SU-DHL-6 (cell line): ENCODE results near the gene THY1.

Experiments
- H2AFZ ChIP-seq: fragments of 200-600 bp; sonication (generic); 2 replicates; pipeline ENCODE4 v1.6.1; 2014; ENCODE audit warnings: low read depth, mild to moderate bottlenecking, moderate library complexity, mixed read lengths, antibody characterized with exemption, low read length; ENCODE audit not compliant: severe bottlenecking
- H3F3A ChIP-seq: fragments of 200-600 bp; shearing (Covaris generic); 2 replicates; pipeline ENCODE4 v1.6.0; 2016; ENCODE audit warnings: antibody characterized with exemption, mild to moderate bottlenecking; ENCODE audit not compliant: insufficient read depth
- H3K27ac ChIP-seq: fragments of 200-600 bp; sonication (generic); 2 replicates; pipeline ENCODE4 v1.5.1; 2016; ENCODE audit warnings: low read depth, mild to moderate bottlenecking, low read length, moderate library complexity, mixed read lengths
- H3K27me3 ChIP-seq: fragments of 200-600 bp; sonication (generic), shearing (Covaris generic); 2 replicates; pipeline ENCODE4 v1.6.0; 2014; ENCODE audit warnings: mild to moderate bottlenecking, low read length
- H3K36me3 ChIP-seq: fragments of 200-600 bp; sonication (generic); 2 replicates; pipeline ENCODE4 v1.6.1; 2014; ENCODE audit warnings: mild to moderate bottlenecking, low read length, mixed read lengths
- H3K4me2 ChIP-seq: fragments of 300-600, 200-600 bp; shearing (Covaris generic), sonication (generic); 2 replicates; pipeline ENCODE4 v1.6.0; 2014; ENCODE audit warnings: low read length, low read depth, mild to moderate bottlenecking; ENCODE audit not compliant: poor library complexity, severe bottlenecking
- H3K4me3 ChIP-seq: fragments of 200-600 bp; sonication (generic); 2 replicates; pipeline ENCODE4 v1.5.1; 2014; ENCODE audit warnings: antibody characterized with exemption, low read length, mild to moderate bottlenecking, mixed read lengths; ENCODE audit not compliant: insufficient read depth, poor library complexity, severe bottlenecking
- H3K79me2 ChIP-seq: fragments of 200-600 bp; sonication (generic); 2 replicates; pipeline ENCODE4 v1.6.1; 2014; ENCODE audit warnings: mild to moderate bottlenecking, low read length, moderate library complexity; ENCODE audit not compliant: insufficient read depth
- H3K9ac ChIP-seq: fragments of 200-600 bp; sonication (generic); 2 replicates; pipeline ENCODE4 v1.7.0; 2014; ENCODE audit warnings: mild to moderate bottlenecking, low read length
- H3K9me2 ChIP-seq: fragments of 200-600 bp; sonication (generic); replicated peaks from 2 replicates; pipeline ENCODE4 v1.6.1; 2014; ENCODE audit warnings: low read length; ENCODE audit not compliant: insufficient read depth
- H3K9me3 ChIP-seq: fragments of 200-600 bp; sonication (generic); 2 replicates; pipeline ENCODE4 v1.6.1; 2014; ENCODE audit warnings: low read length, mixed read lengths; ENCODE audit not compliant: insufficient read depth
- H4K20me1 ChIP-seq: fragments of 200-600 bp; sonication (generic); 2 replicates; pipeline ENCODE4 v1.6.1; 2014; ENCODE audit warnings: low read depth, mild to moderate bottlenecking, antibody characterized with exemption, low read length, moderate library complexity, mixed read lengths
- EZH2phosphoT487 ChIP-seq: fragments of 200-600 bp; sonication (generic), shearing (Covaris generic); conservative IDR thresholded peaks from 2 replicates; pipeline ENCODE4 v1.6.1; 2018; ENCODE audit warnings: mild to moderate bottlenecking, antibody characterized with exemption, low read length, moderate library complexity, mixed read lengths
- TF ChIP-seq, protein P1 (sequence below): fragments of 200-600 bp; sonication (generic); IDR thresholded peaks from one replicate; pipeline ENCODE4 v1.5.1; 2017; ENCODE audit warnings: antibody characterized with exemption, mild to moderate bottlenecking, low read length, moderate library complexity; ENCODE audit not compliant: insufficient read depth, poor library complexity, severe bottlenecking

THY1 gene

DNA sequence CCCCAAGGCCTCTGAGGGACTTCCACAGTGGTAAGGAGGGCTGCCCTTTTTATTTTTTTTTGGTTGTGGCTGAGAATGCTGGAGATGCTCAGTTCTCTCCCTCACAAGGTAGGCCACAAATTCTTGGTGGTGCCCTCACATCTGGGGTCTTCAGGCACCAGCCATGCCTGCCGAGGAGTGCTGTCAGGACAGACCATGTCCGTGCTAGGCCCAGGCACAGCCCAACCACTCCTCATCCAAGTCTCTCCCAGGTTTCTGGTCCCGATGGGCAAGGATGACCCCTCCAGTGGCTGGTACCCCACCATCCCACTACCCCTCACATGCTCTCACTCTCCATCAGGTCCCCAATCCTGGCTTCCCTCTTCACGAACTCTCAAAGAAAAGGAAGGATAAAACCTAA, 4.2 kb downstream of the THY1 start:
- H3K27me3 ChIP-seq = no peaks in the 10 kb centered on the region
- H3K27ac ChIP-seq = no peak overlapping the region
- no peaks in the 10 kb centered on the region for H3K9me3 ChIP-seq
- no peaks in the 10 kb centered on the region for H3K9me2 ChIP-seq
- H3K4me2 ChIP-seq = no peak overlapping the region
- H3K9ac ChIP-seq = no peak overlapping the region
- H3K79me2 ChIP-seq = no peaks in the 10 kb centered on the region
- TF ChIP-seq, protein P1, sequence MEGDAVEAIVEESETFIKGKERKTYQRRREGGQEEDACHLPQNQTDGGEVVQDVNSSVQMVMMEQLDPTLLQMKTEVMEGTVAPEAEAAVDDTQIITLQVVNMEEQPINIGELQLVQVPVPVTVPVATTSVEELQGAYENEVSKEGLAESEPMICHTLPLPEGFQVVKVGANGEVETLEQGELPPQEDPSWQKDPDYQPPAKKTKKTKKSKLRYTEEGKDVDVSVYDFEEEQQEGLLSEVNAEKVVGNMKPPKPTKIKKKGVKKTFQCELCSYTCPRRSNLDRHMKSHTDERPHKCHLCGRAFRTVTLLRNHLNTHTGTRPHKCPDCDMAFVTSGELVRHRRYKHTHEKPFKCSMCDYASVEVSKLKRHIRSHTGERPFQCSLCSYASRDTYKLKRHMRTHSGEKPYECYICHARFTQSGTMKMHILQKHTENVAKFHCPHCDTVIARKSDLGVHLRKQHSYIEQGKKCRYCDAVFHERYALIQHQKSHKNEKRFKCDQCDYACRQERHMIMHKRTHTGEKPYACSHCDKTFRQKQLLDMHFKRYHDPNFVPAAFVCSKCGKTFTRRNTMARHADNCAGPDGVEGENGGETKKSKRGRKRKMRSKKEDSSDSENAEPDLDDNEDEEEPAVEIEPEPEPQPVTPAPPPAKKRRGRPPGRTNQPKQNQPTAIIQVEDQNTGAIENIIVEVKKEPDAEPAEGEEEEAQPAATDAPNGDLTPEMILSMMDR = no peak
- no peak for TF ChIP-seq EZH2phosphoT487
- no peak overlapping the region for H3K4me3 ChIP-seq
- H3K36me3 ChIP-seq = no peaks in the 10 kb centered on the region
- H2AFZ ChIP-seq = no peak overlapping the region
- no peaks in the 10 kb centered on the region for H4K20me1 ChIP-seq
- no peaks in the 10 kb centered on the region for H3F3A ChIP-seq

DNA sequence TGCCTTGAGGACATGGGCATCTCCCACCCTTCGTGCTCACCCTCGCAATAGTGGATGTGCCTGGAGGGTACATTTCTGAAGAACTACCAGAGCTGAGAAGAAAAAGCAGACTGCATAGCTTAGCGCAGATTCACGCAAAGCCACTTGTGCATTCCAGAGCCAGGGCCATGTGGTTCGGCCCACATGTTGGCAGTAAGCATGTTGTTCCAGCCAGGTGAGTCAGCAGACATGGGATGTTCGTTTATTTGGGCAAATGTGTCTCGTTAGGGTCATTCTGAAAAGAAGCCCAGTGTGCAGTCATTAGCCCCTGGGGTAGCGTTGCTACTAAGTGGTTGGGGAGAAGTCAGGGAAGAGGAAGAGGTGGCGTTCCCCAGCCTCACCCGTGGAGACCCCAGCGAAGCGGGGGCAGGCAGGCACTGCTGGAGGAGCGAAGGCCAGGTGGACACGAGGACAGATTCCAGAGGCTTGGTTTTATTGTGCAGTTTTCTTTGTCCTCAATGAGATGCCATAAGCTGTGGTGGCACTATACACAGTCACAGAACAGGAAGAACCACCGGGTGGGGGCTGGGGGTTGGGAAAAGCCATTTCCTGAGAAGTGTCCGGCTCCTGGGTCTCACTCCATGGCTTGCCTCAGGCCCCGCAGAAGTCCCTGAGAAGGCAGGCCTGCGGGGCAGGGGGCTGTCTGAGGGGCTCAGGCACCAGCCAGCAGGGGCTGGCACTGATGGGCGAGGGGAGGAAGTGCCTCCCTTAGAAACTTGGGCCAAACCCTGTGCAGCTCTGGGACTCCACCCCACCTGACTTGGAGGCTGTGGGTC, 5.0 kb downstream of the THY1 start:
- no peak overlapping the region for H3K4me2 ChIP-seq
- no peaks in the 10 kb centered on the region for H3K79me2 ChIP-seq

DNA sequence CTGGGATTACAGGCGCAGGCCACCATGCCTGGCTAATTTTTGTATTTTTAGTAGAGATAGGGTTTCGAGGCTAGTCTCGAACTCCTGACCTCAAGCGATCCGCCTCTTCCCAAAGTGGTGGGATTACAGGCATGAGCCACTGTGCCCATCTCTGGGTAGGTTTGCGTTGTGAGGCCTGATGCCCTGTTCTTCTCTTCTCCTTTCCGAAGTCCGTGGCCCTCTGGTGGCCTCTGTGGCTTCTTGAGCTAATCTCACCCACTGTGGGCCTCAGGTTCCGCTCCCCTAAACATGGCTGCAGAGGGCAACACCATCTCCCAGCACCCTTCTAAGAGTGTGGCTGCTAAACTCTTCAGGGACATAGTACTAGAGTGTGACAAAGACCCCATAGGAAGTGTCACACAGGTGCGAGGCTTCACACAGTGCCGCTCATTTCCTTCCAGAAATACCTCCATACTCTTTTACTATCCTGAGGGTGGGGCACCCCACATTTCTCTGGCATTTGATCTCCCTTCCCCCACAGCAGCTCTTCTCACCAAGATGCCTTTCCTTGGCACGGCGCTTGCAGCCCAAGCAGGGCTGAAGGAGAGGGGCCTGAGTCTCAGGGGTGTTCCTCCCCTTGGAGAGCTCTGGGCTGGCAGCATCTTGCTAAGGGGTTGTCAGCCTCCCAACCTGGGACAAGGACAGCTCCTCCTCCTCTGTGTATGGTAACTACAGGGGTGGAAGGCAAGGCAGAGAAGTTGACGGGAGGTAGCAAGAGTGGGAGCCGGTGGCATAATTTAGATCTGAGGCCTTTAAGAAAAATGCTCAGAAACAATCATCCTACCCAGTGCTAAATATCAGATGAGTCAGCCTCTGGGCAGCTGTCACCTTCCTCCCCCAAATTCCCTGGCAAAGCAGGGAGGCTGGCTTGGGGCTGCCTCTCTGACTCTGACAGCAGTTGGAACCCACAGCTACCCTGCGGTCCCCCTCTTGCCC, 6.1 kb downstream of the THY1 start:
- no peaks in the 10 kb centered on the region for H3K36me3 ChIP-seq
- no peak overlapping the region for H2AFZ ChIP-seq
- H4K20me1 ChIP-seq = no peaks in the 10 kb centered on the region
- H3K4me3 ChIP-seq = no peak overlapping the region
- H3K27ac ChIP-seq = no peak overlapping the region
- no peaks in the 10 kb centered on the region for H3K9me3 ChIP-seq
- no peak overlapping the region for H3K9ac ChIP-seq
- no peaks in the 10 kb centered on the region for H3F3A ChIP-seq
- no peak overlapping the region for H3K4me2 ChIP-seq
- H3K27me3 ChIP-seq = no peaks in the 10 kb centered on the region
- H3K9me2 ChIP-seq = no peaks in the 10 kb centered on the region
- TF ChIP-seq, protein P1 = no peak
- no peak for TF ChIP-seq EZH2phosphoT487
- no peaks in the 10 kb centered on the region for H3K79me2 ChIP-seq

More for the DNA sequence above, 5.0 kb downstream of the THY1 start:
- H4K20me1 ChIP-seq = no peaks in the 10 kb centered on the region
- no peaks in the 10 kb centered on the region for H3K9me2 ChIP-seq
- no peaks in the 10 kb centered on the region for H3K36me3 ChIP-seq
- H3K27ac ChIP-seq = no peak overlapping the region
- H2AFZ ChIP-seq = no peak overlapping the region
- no peaks in the 10 kb centered on the region for H3K9me3 ChIP-seq
- no peak overlapping the region for H3K4me3 ChIP-seq
- H3K9ac ChIP-seq = no peak overlapping the region
- TF ChIP-seq EZH2phosphoT487 = no peak
- TF ChIP-seq, protein P1 = no peak
- no peaks in the 10 kb centered on the region for H3F3A ChIP-seq
- no peaks in the 10 kb centered on the region for H3K27me3 ChIP-seq
